HepG2 (cell line): Measurements from ENCODE around the gene B3GNT2. TPM values are rescaled to one million over a fixed set of nuclear protein-coding genes. Genes with fewer than 3 reads are reported as not detected.

Experiments used
- ATAC-seq: fragments of 200-7000 bp; cut with Tn5 transposase; 3 replicates; pipeline ENCODE4 v1.9.1; 2020; ENCODE audit warnings: mild to moderate bottlenecking, moderate library complexity
- BruUV-seq: library from RNA; stranded (reverse); fragments of 400-500 nt; replicated peaks from 2 replicates; lab custom pipeline; 2021; lab: Mats Ljungman, UMichigan
- CTCF ChIA-PET: fragments of 300-600 bp; formaldehyde crosslinking; extraction: SDS; loops from one replicate; lab custom pipeline; 2021; ENCODE audit warnings: low total read pairs, inconsistent platforms, low intra/inter-chr PET ratio; lab: Yijun Ruan, JAX
- POLR2A ChIA-PET: fragments of 350-600 bp; sonication (Branson Sonifier 250); formaldehyde crosslinking; loops from one replicate; lab custom pipeline; 2020; ENCODE audit warnings: antibody characterized with exemption, inconsistent platforms; lab: Yijun Ruan, JAX
- DNase-seq: peaks from one replicate; pipeline ENCODE4 v3.0.0-alpha.2; 2015; ENCODE audit warnings: low spot score
- FAIRE-seq: peaks from 3 replicates; lab custom pipeline; 2011; peaks lifted over from hg19 to GRCh38; lab: Jason Lieb, UNC
- H2AFZ ChIP-seq: one replicate; pipeline ENCODE4 v1.6.1; 2011; ENCODE audit warnings: low read length, inconsistent platforms
- H3K27ac ChIP-seq: fragments of 300-600 bp; 3 replicates; pipeline ENCODE4 v1.8.0; 2011; ENCODE audit warnings: mixed run types, mild to moderate bottlenecking, mixed read lengths, low read length, inconsistent platforms; ENCODE audit not compliant: insufficient read depth; ENCODE audit errors: extremely low read length
- H3K27me3 ChIP-seq, 2 experiments: fragments of 200-600 bp in 1 of 2; 2 replicates in 1 of 2; 3 replicates in 1 of 2; pipeline versions ENCODE4 v1.6.0 to v1.8.0; 2011; ENCODE audit warnings: low read length in 2 of 2, mild to moderate bottlenecking in 2 of 2, moderate library complexity in 2 of 2, inconsistent platforms in 1 of 2; ENCODE audit not compliant: insufficient read depth in 2 of 2, control insufficient read depth in 1 of 2
- H3K36me3 ChIP-seq, 2 experiments: fragments of 200-600 bp in 1 of 2; replicated peaks in 1 of 2; 2 replicates in 1 of 2; 3 replicates in 1 of 2; pipeline versions ENCODE4 v1.5.1 to v1.8.0; 2011; ENCODE audit warnings: low read length in 2 of 2, inconsistent platforms in 1 of 2; ENCODE audit not compliant: insufficient read depth in 2 of 2, control insufficient read depth in 1 of 2
- H3K4me1 ChIP-seq: 2 replicates; pipeline ENCODE4 v1.5.1; 2012; ENCODE audit warnings: low read length, inconsistent platforms; ENCODE audit not compliant: insufficient read depth
- H3K4me2 ChIP-seq: 2 replicates; pipeline ENCODE4 v1.6.0; 2011; ENCODE audit warnings: low read depth, low read length, inconsistent platforms
- H3K4me3 ChIP-seq, 3 experiments: fragments of 200-600 bp in 1 of 3; sonication (generic), shearing (Covaris generic) in 1 of 3; replicated peaks in 1 of 3; 2 replicates each; pipeline ENCODE4 v1.5.1; 2011 to 2016; ENCODE audit warnings: low read length in 3 of 3, inconsistent platforms in 2 of 3, low read depth in 2 of 3, mild to moderate bottlenecking in 2 of 3, control low read depth in 1 of 3, mixed read lengths in 1 of 3; ENCODE audit not compliant: insufficient read depth in 1 of 3
- H3K79me2 ChIP-seq: one replicate; pipeline ENCODE4 v1.6.1; 2011; ENCODE audit warnings: low read length, inconsistent platforms; ENCODE audit not compliant: insufficient read depth
- H3K9ac ChIP-seq: 2 replicates; pipeline ENCODE4 v1.6.0; 2011; ENCODE audit warnings: mild to moderate bottlenecking, low read depth, low read length, inconsistent platforms; ENCODE audit not compliant: insufficient read depth
- H3K9me3 ChIP-seq: 2 replicates; pipeline ENCODE4 v1.5.1; 2012; ENCODE audit warnings: mild to moderate bottlenecking, low read length
- H4K20me1 ChIP-seq: 2 replicates; pipeline ENCODE4 v1.6.0; 2011; ENCODE audit warnings: inconsistent platforms, mild to moderate bottlenecking, low read length, moderate library complexity; ENCODE audit not compliant: insufficient read depth
- CCAR2 ChIP-seq: fragments of 200-400 bp; formaldehyde crosslinking; optimal IDR thresholded peaks from 2 replicates; pipeline ENCODE3; 2018; ENCODE audit warnings: low read depth, mild to moderate bottlenecking, low read length, moderate library complexity
- CHD2 ChIP-seq: IDR thresholded peaks from 2 replicates; pipeline ENCODE4 v1.6.1; 2011; ENCODE audit warnings: low read depth, low read length, improper control_type of control experiment
- ERF ChIP-seq: IDR thresholded peaks from 2 replicates; pipeline ENCODE4 v1.6.1; 2018; ENCODE audit warnings: missing biosample characterization, missing genetic modification reagents
- ETV6 ChIP-seq: sonication (generic); formaldehyde crosslinking; conservative IDR thresholded peaks from 2 replicates; pipeline ENCODE4 v1.4.0; 2020; ENCODE audit warnings: missing genetic modification reagents
- GABPA ChIP-seq, 2 experiments: IDR thresholded peaks; 2 replicates each; pipeline ENCODE4 v1.6.1; 2011 to 2016; ENCODE audit warnings: low read depth in 2 of 2, low read length in 1 of 2, missing biosample characterization in 1 of 2, missing genetic modification characterization in 1 of 2
- MED1 ChIP-seq: sonication (generic); formaldehyde crosslinking; IDR thresholded peaks from 2 replicates; pipeline ENCODE4 v1.4.0; 2020; ENCODE audit warnings: missing genetic modification reagents
- NCOR1 ChIP-seq: fragments of 200-600 bp; sonication (generic); IDR thresholded peaks from 2 replicates; pipeline ENCODE4 v1.7.0; 2017; ENCODE audit warnings: antibody characterized with exemption, low read length, borderline replicate concordance
- RFX1 ChIP-seq: fragments of 450-650 bp; IDR thresholded peaks from 2 replicates; pipeline ENCODE4 v1.6.1; 2017
- SNAI1 ChIP-seq: sonication (generic); formaldehyde crosslinking; IDR thresholded peaks from 2 replicates; pipeline ENCODE4 v1.5.0; 2020; ENCODE audit warnings: mild to moderate bottlenecking, missing genetic modification reagents, borderline replicate concordance
- SRF ChIP-seq: IDR thresholded peaks from 2 replicates; pipeline ENCODE4 v1.6.1; 2011; ENCODE audit warnings: mild to moderate bottlenecking, low read depth, low read length, moderate library complexity
- TBP ChIP-seq: sonication (generic); formaldehyde crosslinking; IDR thresholded peaks from 2 replicates; pipeline ENCODE4 v1.5.0; 2020; ENCODE audit warnings: missing genetic modification reagents
- TP53 ChIP-seq: sonication (generic); formaldehyde crosslinking; conservative IDR thresholded peaks from 2 replicates; pipeline ENCODE4 v1.4.0; 2020; ENCODE audit warnings: missing genetic modification reagents
- ZNF296 ChIP-seq: sonication (generic); formaldehyde crosslinking; conservative IDR thresholded peaks from 2 replicates; pipeline ENCODE4 v1.5.0; 2020; ENCODE audit warnings: mild to moderate bottlenecking, missing genetic modification reagents
- ZNF605 ChIP-seq: sonication (generic); formaldehyde crosslinking; IDR thresholded peaks from 2 replicates; pipeline ENCODE4 v1.8.0; 2022; ENCODE audit warnings: mild to moderate bottlenecking, missing genetic modification reagents
- ZNF75D ChIP-seq: sonication (generic); formaldehyde crosslinking; IDR thresholded peaks from 2 replicates; pipeline ENCODE4 v1.8.1; 2023; ENCODE audit warnings: missing genetic modification reagents, mild to moderate bottlenecking, borderline replicate concordance
- WGBS: methylation state at CpG from one replicate; pipeline ENCODE4 v1.1.6; 2017; ENCODE audit warnings: low lambda C conversion rate; 5-methylcytosine and 5-hydroxymethylcytosine counted together
- in situ Hi-C: cut with HindIII; loops from 2 replicates; pipeline ENCODE4 v1.10.0; 2017; ENCODE audit warnings: low pct_unique_long_range_greater_than_20kb; ENCODE audit not compliant: extremely low pct_ligation_motif_present
- intact Hi-C: fragments of 100-400 bp; cut with micrococcal nuclease; formaldehyde crosslinking; loops from one replicate; pipeline ENCODE4 v1.10.0; 2022; ENCODE audit not compliant: unreplicated experiment
- polyA plus RNA-seq, 8 experiments: library from polyadenylated mRNA; depleted of rRNA in 3 of 8; stranded (reverse) in 7 of 8; unstranded in 1 of 8; fragments of >200 nt; fragmentation: Illumina TruSeq in 4 of 8; extraction: Trizol in 4 of 8; gene quantifications; 2 replicates each; pipeline versions ENCODE4 v1.2.1 to v1.2.3, GENCODE V29; 2011 to 2016; ENCODE audit warnings: low read depth in 4 of 8, missing spikeins in 1 of 8, mixed read lengths in 1 of 8; ENCODE audit not compliant: insufficient read depth in 1 of 8
- total RNA-seq, 5 experiments: library from RNA; depleted of rRNA; stranded (reverse); fragments of >200 nt; fragmentation: Illumina TruSeq; extraction: Trizol; gene quantifications; 2 replicates each; pipeline ENCODE4 v1.2.3, GENCODE V29; 2016; ENCODE audit warnings: low read depth in 1 of 5
- TF ChIP-seq, protein P1 (sequence below): sonication (generic); formaldehyde crosslinking; IDR thresholded peaks from 2 replicates; pipeline ENCODE4 v1.4.0; 2020; ENCODE audit warnings: missing genetic modification reagents
- TF ChIP-seq, protein P2 (sequence below): sonication (generic); formaldehyde crosslinking; IDR thresholded peaks from 2 replicates; pipeline ENCODE4 v1.8.0; 2022; ENCODE audit warnings: mild to moderate bottlenecking, missing genetic modification reagents, moderate library complexity
- TF ChIP-seq, protein P3 (sequence below): sonication (generic); formaldehyde crosslinking; IDR thresholded peaks from 2 replicates; pipeline ENCODE4 v1.5.0; 2020; ENCODE audit warnings: missing genetic modification reagents

The B3GNT2 gene
- total and polyA plus RNA-seq, 2 of the 13 experiments (the other 11 are each of a cell fraction or from before 2014, with no cell fraction given) = 26.3 to 28.5 TPM

DNA sequence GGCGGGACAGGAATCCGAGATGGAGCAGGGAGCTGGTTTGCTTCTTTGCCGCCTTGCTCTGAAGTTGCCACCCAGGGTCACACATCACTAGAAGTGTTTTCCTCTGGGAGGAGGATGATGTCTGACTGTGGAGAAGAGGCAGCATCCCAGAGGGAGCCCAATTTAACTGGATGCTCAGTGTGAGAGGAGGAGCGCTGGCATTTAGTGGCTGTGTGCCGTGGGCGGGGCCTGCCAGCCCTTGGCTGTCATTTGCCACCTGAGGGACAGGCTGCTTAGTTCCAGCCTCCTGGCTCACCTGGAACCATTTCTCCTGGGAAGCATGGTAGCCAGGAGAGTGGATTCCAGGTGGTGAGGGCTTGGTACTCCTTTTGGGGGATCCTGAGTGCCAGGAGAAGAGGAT lies 9.6 kb downstream of the B3GNT2 start:
- peaks cover 97% of the 10 kb centered on the region for H4K20me1 ChIP-seq
- POLR2A ChIA-PET = no interaction called here
- H3K36me3 ChIP-seq = peaks cover 0 to 3% of the 10 kb centered on the region in 2 experiments; a peak in 1 of 5 replicates
- H3K9ac ChIP-seq = no peak overlapping the region
- H3K27me3 ChIP-seq = no peaks in the 10 kb centered on the region
- no peaks in the 10 kb centered on the region for H3K9me3 ChIP-seq
- no peak for TF ChIP-seq SNAI1 (CRISPR knock-in tag)
- TF ChIP-seq, protein P1, sequence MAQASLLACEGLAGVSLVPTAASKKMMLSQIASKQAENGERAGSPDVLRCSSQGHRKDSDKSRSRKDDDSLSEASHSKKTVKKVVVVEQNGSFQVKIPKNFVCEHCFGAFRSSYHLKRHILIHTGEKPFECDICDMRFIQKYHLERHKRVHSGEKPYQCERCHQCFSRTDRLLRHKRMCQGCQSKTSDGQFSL (CRISPR knock-in tag) = no peak
- no peak for TF ChIP-seq RFX1
- TF ChIP-seq ZNF605 = no peak
- TF ChIP-seq SRF = no peak
- TF ChIP-seq MED1 (CRISPR knock-in tag) = no peak
- TF ChIP-seq ZNF75D (CRISPR knock-in tag) = no peak
- no peak for TF ChIP-seq CHD2
- no peak for TF ChIP-seq ETV6 (CRISPR knock-in tag)
- TF ChIP-seq GABPA (IDR thresholded peaks at IDR 0.05; ENCODE audit: low read depth, low read length) = no peak
- TF ChIP-seq GABPA (CRISPR knock-in tag; IDR thresholded peaks at IDR 0.05; ENCODE audit: low read depth) = no peak
- no peak for TF ChIP-seq TP53 (CRISPR knock-in tag)
- TF ChIP-seq ZNF296 (CRISPR knock-in tag) = no peak
- TF ChIP-seq TBP (CRISPR knock-in tag) = no peak
- TF ChIP-seq, protein P2, sequence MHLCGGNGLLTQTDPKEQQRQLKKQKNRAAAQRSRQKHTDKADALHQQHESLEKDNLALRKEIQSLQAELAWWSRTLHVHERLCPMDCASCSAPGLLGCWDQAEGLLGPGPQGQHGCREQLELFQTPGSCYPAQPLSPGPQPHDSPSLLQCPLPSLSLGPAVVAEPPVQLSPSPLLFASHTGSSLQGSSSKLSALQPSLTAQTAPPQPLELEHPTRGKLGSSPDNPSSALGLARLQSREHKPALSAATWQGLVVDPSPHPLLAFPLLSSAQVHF = no peak
- no peak for TF ChIP-seq CCAR2
- TF ChIP-seq ERF (CRISPR knock-in tag) = no peak
- TF ChIP-seq, protein P3, sequence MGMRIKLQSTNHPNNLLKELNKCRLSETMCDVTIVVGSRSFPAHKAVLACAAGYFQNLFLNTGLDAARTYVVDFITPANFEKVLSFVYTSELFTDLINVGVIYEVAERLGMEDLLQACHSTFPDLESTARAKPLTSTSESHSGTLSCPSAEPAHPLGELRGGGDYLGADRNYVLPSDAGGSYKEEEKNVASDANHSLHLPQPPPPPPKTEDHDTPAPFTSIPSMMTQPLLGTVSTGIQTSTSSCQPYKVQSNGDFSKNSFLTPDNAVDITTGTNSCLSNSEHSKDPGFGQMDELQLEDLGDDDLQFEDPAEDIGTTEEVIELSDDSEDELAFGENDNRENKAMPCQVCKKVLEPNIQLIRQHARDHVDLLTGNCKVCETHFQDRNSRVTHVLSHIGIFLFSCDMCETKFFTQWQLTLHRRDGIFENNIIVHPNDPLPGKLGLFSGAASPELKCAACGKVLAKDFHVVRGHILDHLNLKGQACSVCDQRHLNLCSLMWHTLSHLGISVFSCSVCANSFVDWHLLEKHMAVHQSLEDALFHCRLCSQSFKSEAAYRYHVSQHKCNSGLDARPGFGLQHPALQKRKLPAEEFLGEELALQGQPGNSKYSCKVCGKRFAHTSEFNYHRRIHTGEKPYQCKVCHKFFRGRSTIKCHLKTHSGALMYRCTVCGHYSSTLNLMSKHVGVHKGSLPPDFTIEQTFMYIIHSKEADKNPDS (CRISPR knock-in tag) = no peak
- no peak for TF ChIP-seq NCOR1
- no TSS peak for BruUV-seq
- H2AFZ ChIP-seq = no peak overlapping the region
- in situ Hi-C loops (no loop called here), intact Hi-C loops (no loop called here)
- DNase-seq = no peak
- H3K4me2 ChIP-seq = no peak overlapping the region
- no peak for FAIRE-seq
- H3K4me1 ChIP-seq = peaks cover 54% of the 10 kb centered on the region
- 91% methylated on average over 6 of the region's 6 CpGs for WGBS
- no peak for ATAC-seq
- H3K4me3 ChIP-seq = no peak overlapping the region
- no peak overlapping the region for H3K27ac ChIP-seq
- H3K79me2 ChIP-seq = peaks cover 98% of the 10 kb centered on the region
- CTCF ChIA-PET = no interaction called here
